GM12872 (cell line): ENCODE data around the gene TTLL8.

ENCODE experiments used
- CTCF ChIP-seq: IDR thresholded peaks from 3 replicates; pipeline ENCODE4 v1.5.1; 2011; ENCODE audit warnings: low read depth, mild to moderate bottlenecking, low read length, moderate library complexity; ENCODE audit not compliant: insufficient read depth

TTLL8 gene

DNA sequence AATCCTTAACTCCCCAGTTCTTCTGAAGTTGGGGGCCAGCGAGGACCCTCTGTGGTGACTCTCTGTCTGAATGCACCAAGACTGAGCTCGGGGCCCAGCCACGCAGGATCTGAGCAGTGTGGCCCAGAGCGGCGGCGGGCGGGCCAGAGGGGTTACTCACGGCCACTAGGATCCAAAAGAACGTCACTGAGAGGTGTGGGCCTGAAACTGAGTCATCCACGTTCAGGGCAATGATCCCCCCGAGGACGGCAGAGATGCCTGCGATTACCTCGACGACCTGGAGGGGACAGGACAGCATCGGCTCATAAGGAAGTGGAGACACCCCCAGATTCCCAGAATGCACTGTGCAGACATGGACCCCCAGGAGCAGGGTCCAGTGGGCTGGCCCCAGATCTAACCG, 16.0 kb upstream of the TTLL8 start:
- TF ChIP-seq CTCF = no peak

- no peak for TF ChIP-seq CTCF
Observed at GRCh38 chr22:50072714-50073538, 14.8 kb upstream of the TTLL8 start.

- TF ChIP-seq CTCF = no peak
Observed at GRCh38 chr22:50072167-50072555, 14.1 kb upstream of the TTLL8 start.

DNA sequence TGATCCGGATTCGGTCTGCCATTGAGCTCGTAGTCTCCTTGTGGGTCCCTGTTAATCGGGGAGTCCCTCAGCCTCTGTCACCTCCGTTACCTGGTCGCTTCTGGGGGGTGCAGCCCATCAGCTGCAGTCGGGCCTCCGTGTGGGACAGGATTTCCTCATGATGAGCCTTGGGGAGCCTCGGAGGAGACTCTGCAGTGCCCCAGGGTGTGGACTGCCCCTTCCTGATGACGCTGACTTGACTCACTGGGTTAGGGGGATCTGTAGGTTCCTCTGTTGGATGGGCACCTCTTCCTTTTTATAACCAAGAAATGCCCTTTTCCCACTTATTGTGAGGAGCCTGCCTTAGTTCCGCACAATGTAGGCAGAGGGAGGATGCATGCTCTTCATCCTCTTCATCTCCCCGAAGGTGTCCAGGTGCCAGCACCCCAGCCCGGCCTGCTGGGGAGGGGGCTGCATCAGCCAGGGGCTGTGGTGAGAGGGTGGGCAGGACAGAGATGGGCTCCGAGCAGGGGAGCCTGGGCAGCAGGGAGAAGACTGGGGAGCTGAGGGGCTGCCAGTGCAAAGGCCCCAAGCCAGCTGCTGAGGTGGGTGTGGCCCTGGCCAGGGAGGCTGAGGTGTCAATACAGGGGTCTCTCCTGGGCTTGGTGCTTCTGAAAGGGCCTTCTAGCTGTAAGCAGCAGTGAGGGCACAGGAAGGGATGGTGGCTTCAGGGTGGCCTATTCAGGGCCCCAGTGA, 13.5 kb upstream of the TTLL8 start:
- TF ChIP-seq CTCF = no peak

- TF ChIP-seq CTCF = no peak
Observed at GRCh38 chr22:50070366-50070765, 12.3 kb upstream of the TTLL8 start.

DNA sequence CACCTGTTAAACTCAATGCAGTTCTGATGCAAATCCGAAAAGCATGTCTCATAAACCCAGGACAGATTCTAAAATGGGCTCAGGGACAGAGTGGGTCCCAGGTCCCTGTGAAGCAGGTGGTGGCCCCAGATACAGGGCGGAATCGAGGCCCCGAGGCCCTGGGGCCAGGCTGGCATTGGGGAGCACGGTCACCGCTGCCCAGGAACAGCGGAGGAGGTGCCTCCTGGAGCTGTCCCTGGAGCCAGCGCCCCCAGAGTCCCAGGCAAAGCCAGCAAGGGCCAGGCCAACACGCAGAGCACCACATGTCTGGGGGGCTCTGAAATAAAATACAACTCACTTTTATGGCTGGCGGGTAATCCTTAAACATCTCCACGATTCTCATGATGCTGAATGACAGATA, 10.0 kb upstream of the TTLL8 start:
- no peak for TF ChIP-seq CTCF

- no peak for TF ChIP-seq CTCF
Observed at GRCh38 chr22:50067244-50067643, 9.1 kb upstream of the TTLL8 start.
